GM12872 (cell line): Measurements from ENCODE around the gene SLBP.

ENCODE experiments used
- CTCF ChIP-seq: IDR thresholded peaks from 3 replicates; pipeline ENCODE4 v1.5.1; 2011; ENCODE audit warnings: low read depth, mild to moderate bottlenecking, low read length, moderate library complexity; ENCODE audit not compliant: insufficient read depth

SLBP gene

GRCh38 chr4:1752284-1753041 lies 40.3 kb upstream of the SLBP start:
- TF ChIP-seq CTCF: no peak

GRCh38 chr4:1751919-1752283 lies 39.8 kb upstream of the SLBP start:
- TF ChIP-seq CTCF: no peak

GRCh38 chr4:1751155-1751918 lies 39.2 kb upstream of the SLBP start:
- no peak for TF ChIP-seq CTCF

- no peak for TF ChIP-seq CTCF
Measured at GRCh38 chr4:1750381-1751154, 38.4 kb upstream of the SLBP start.

- TF ChIP-seq CTCF: no peak
Measured at GRCh38 chr4:1749826-1750225, 37.7 kb upstream of the SLBP start.

GRCh38 chr4:1749370-1749769 lies 37.3 kb upstream of the SLBP start:
- TF ChIP-seq CTCF: no peak

- peak; percentile 79 for TF ChIP-seq CTCF
Measured at GRCh38 chr4:1748465-1748995, 36.4 kb upstream of the SLBP start.
